Kidney epithelial cell (primary cell): ENCODE results near the gene CAPN10. TPM values are rescaled to one million over a fixed set of nuclear protein-coding genes. Genes with fewer than 3 reads are reported as not detected.
A peak's percentile ranks its signal among the peaks of the same experiment; 100 is the strongest.

Experiments
- DNase-seq: peaks from one replicate; pipeline ENCODE4 v3.0.0-alpha.2; 2010; ENCODE audit warnings: low read depth
- H3K27me3 ChIP-seq: 2 replicates; pipeline ENCODE4 v1.6.0; 2011; ENCODE audit warnings: low read length; ENCODE audit not compliant: control insufficient read depth, insufficient read depth
- H3K36me3 ChIP-seq: 2 replicates; pipeline ENCODE4 v1.5.1; 2011; ENCODE audit warnings: low read length; ENCODE audit not compliant: control insufficient read depth, insufficient read depth
- H3K4me3 ChIP-seq: 2 replicates; pipeline ENCODE4 v1.5.1; 2011; ENCODE audit warnings: low read depth, mild to moderate bottlenecking, control low read depth, low read length
- CTCF ChIP-seq: IDR thresholded peaks from 2 replicates; pipeline ENCODE4 v1.5.1; 2011; ENCODE audit warnings: mild to moderate bottlenecking, moderate library complexity, low read length, control low read depth, inconsistent platforms; ENCODE audit not compliant: insufficient read depth, poor library complexity, severe bottlenecking
- total RNA-seq: library from RNA; depleted of rRNA; stranded (reverse); fragments of >200 nt; gene quantifications from 2 replicates; pipeline ENCODE4 v1.2.3, GENCODE V29; 2015

The CAPN10 gene
- total RNA-seq, 1 donor from 2014 or later = 31.5 TPM

GRCh38 chr2:240557808-240558207 lies 28.7 kb upstream of the CAPN10 start, which contains the start of gene ANKMY1:
Gene ANKMY1 (minus strand): TSS chr2:240557988. CDS start chr2:240557335, 653 bp downstream.
- H3K4me3 ChIP-seq = peak within 1 kb of the TSS; percentile 41
- DNase-seq = no peak
- H3K27me3 ChIP-seq = peaks cover 2% of the 10 kb centered on the region
- H3K36me3 ChIP-seq = no peaks in the 10 kb centered on the region
- TF ChIP-seq CTCF = no peak

DNA sequence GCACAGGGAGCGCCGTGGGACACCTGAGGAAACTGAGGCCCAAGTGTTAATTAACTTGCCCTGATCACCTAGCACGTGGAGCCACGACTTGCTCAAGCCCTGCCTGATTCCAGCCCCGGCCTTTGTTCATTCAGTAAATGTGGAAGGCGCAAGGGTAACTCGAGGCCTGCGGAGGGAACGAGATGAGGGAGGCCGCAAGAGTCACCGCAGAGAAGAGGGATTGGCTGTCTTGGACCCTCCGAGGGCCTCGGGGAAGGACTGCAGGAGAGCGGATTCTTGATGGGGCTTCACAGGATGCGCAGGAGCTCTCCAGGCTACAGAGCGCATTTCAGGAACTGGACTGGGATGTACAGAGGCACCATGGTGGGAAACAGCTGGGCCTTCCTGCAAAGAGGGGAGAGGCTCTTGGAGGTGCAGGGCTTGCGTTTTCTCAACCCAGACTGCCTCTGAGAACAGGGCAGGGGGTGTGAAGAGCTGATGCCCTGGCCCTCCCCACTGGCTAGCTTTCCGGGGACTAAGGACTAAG lies 28.2 kb upstream of the CAPN10 start:
- DNase-seq = no peak
- H3K36me3 ChIP-seq = no peaks in the 10 kb centered on the region
- peaks cover 2% of the 10 kb centered on the region for H3K27me3 ChIP-seq
- no peak overlapping the region for H3K4me3 ChIP-seq
- TF ChIP-seq CTCF = no peak

DNA sequence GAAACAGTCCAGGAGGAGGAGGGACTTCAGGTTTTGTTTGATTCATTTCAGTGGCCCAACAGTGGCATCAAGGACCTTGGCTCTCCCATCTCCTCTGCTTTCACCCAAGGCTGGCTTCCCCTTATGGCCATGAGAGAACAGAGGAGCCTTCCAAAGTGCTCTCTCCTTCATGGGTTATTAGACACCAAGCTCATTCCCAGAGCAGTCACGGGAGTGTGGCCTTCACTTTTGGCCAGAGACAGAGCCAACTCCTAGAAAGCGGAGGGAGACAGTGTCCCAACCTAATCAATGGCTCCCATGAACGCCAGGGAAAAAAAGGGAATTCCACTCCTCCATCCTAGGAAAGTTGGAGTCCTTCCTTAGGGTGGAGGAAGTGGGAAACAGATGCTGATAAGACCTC lies 27.2 kb upstream of the CAPN10 start:
- DNase-seq = no peak
- peaks cover 2% of the 10 kb centered on the region for H3K27me3 ChIP-seq
- H3K4me3 ChIP-seq = no peak overlapping the region
- H3K36me3 ChIP-seq = no peaks in the 10 kb centered on the region
- no peak for TF ChIP-seq CTCF

DNA sequence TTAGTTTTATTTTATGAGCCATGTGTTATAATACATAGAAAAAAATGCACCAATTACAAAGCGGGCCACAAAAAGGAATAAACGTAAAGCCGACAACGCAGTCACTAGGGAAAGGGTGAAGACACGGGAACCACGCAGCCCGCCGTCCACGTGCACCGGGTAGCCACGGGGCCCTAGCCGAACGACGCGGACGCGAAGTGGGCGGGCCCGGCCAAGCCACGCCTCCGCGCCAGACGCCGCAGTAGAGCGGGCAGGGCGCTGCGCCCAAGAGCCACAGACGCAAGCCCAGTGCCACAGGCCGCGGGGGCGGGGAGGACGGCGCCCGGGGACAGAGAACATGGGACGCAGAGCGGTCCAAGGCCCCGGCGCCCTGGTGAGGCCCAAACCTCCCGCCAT lies 26.5 kb upstream of the CAPN10 start, which contains the start of gene DUSP28:
Gene DUSP28 (plus strand): TSS at position 274 of the 396 bp plus-strand sequence. CDS start 328 bp downstream, outside the sequence.
- Histone ChIP-seq H3K36me3 (no peaks in the 10 kb centered on the region), H3K4me3 (peak within 1 kb of the TSS; percentile 80), H3K27me3 (peaks cover 2% of the 10 kb centered on the region)
- no peak for TF ChIP-seq CTCF
- no peak for DNase-seq

- H3K27me3 ChIP-seq = peaks cover 2% of the 10 kb centered on the region
- H3K4me3 ChIP-seq = peak overlapping the region; percentile 80
- no peaks in the 10 kb centered on the region for H3K36me3 ChIP-seq
- peak; percentile 80 for DNase-seq
- TF ChIP-seq CTCF = peak; percentile 34
Measured at GRCh38 chr2:240560480-240561324, 25.8 kb upstream of the CAPN10 start.
